ENCODE data around the gene PALM.

PALM gene

GRCh38 chr19:782878-783668 lies 74.3 kb downstream of the PALM start:
- no peak for DNase-seq (ENCODE audit: low read depth)

- DNase-seq (ENCODE audit: low read depth): no peak
These were observed 75.8 kb downstream of the PALM start for GRCh38 chr19:784541-784940.

- no peak for DNase-seq (ENCODE audit: low read depth)
These were observed 78.8 kb downstream of the PALM start for GRCh38 chr19:787536-787935.

- no peak for DNase-seq (ENCODE audit: low read depth)
These were observed 79.9 kb downstream of the PALM start for GRCh38 chr19:788686-788982.

- DNase-seq (ENCODE audit: low read depth): no peak
These were observed 80.4 kb downstream of the PALM start for GRCh38 chr19:788983-789700.

GRCh38 chr19:789701-790060 lies 80.9 kb downstream of the PALM start:
- DNase-seq (ENCODE audit: low read depth): no peak

GRCh38 chr19:791007-791566 lies 82.4 kb downstream of the PALM start:
- no peak for DNase-seq (ENCODE audit: low read depth)

- no peak for DNase-seq (ENCODE audit: low read depth)
These were observed 83.0 kb downstream of the PALM start for GRCh38 chr19:791567-792305.

GRCh38 chr19:792306-792885 lies 83.7 kb downstream of the PALM start:
- DNase-seq (ENCODE audit: low read depth): no peak

GRCh38 chr19:793806-794205 lies 85.1 kb downstream of the PALM start:
- DNase-seq (ENCODE audit: low read depth): no peak

GRCh38 chr19:795073-795611 lies 86.4 kb downstream of the PALM start:
- no peak for DNase-seq (ENCODE audit: low read depth)

- DNase-seq (ENCODE audit: low read depth): no peak
These were observed 87.2 kb downstream of the PALM start for GRCh38 chr19:795691-796581.

GRCh38 chr19:796692-797527 lies 88.2 kb downstream of the PALM start, which contains the start of gene PTBP1:
Gene PTBP1, plus strand, starts transcription at chr19:797452. Its CDS starts 46 bp downstream, at chr19:797498.
- DNase-seq (ENCODE audit: low read depth): peak; percentile 98

All from stimulated activated CD8-positive, alpha-beta memory T cell treated with anti-CD3 and anti-CD28 coated beads, Interleukin-4, amount 100 ng/mL, for 24 hours (primary cell).